PC-9 (cell line): ENCODE data around the gene CPNE9. TPM values are rescaled to one million over a fixed set of nuclear protein-coding genes. Genes with fewer than 3 reads are reported as not detected.

Source experiments
- Bru-seq: library from RNA; stranded (reverse); fragments of 400-500 nt; gene quantifications from one replicate; lab custom pipeline; 2021; lab: Mats Ljungman, UMichigan
- BruChase-seq, 2 experiments: library from RNA; stranded (reverse); fragments of 400-500 nt; gene quantifications; one replicate each; lab custom pipeline; 2021; lab: Mats Ljungman, UMichigan
- BruUV-seq: library from RNA; stranded (reverse); fragments of 400-500 nt; replicated peaks from 2 replicates; lab custom pipeline; 2021; lab: Mats Ljungman, UMichigan
- CTCF ChIA-PET: fragments of 300-600 bp; sonication (Branson Sonifier 250); formaldehyde crosslinking; loops from one replicate; lab custom pipeline; 2022; ENCODE audit warnings: antibody characterized with exemption; lab: Charles Lee
- POLR2A ChIA-PET: fragments of 300-600 bp; sonication (Branson Sonifier 250); formaldehyde crosslinking; loops from one replicate; lab custom pipeline; 2022; ENCODE audit warnings: antibody characterized with exemption; ENCODE audit not compliant: unreplicated experiment; lab: Charles Lee
- DNase-seq, 2 experiments: peaks; one replicate each; pipeline versions ENCODE4 v3.0.0 to v3.0.0-alpha.2; 2015 to 2022; ENCODE audit warnings: mixed read lengths in 1 of 2
- H2AFZ ChIP-seq: fragments of 200-600 bp; sonication (generic); 2 replicates; pipeline ENCODE4 v1.8.1; 2017; ENCODE audit warnings: antibody characterized with exemption
- H3F3A ChIP-seq: fragments of 200-600 bp; sonication (generic); 2 replicates; pipeline ENCODE4 v1.8.1; 2017; ENCODE audit warnings: antibody characterized with exemption, mild to moderate bottlenecking, low read depth; ENCODE audit not compliant: insufficient read depth
- H3K27ac ChIP-seq: fragments of 200-600 bp; sonication (generic); 2 replicates; pipeline ENCODE4 v1.6.1; 2016; ENCODE audit warnings: mixed run types
- H3K27me3 ChIP-seq: fragments of 200-600 bp; sonication (generic); 2 replicates; pipeline ENCODE4 v1.6.1; 2016; ENCODE audit warnings: low read depth, mixed run types; ENCODE audit not compliant: insufficient read depth
- H3K36me3 ChIP-seq: fragments of 200-600 bp; sonication (generic); 2 replicates; pipeline ENCODE4 v1.6.1; 2016; ENCODE audit warnings: low read depth, mixed run types
- H3K4me1 ChIP-seq: fragments of 200-600 bp; sonication (generic); replicated peaks from 2 replicates; pipeline ENCODE4 v1.6.1; 2016; ENCODE audit warnings: mixed run types; ENCODE audit not compliant: insufficient read depth
- H3K4me2 ChIP-seq: fragments of 200-600 bp; sonication (generic); 2 replicates; pipeline ENCODE4 v1.6.1; 2017; ENCODE audit warnings: mixed run types
- H3K4me3 ChIP-seq: fragments of 200-600 bp; sonication (generic); 2 replicates; pipeline ENCODE4 v1.6.1; 2016; ENCODE audit warnings: mixed run types
- H3K79me2 ChIP-seq: fragments of 200-600 bp; sonication (generic); 2 replicates; pipeline ENCODE4 v1.6.1; 2017; ENCODE audit warnings: low read depth, mixed run types
- H3K9me2 ChIP-seq: fragments of 200-600 bp; sonication (generic); 2 replicates; pipeline ENCODE4 v1.8.1; 2017; ENCODE audit warnings: mild to moderate bottlenecking; ENCODE audit not compliant: insufficient read depth
- H3K9me3 ChIP-seq: fragments of 200-600 bp; sonication (generic); 2 replicates; pipeline ENCODE4 v1.8.1; 2016; ENCODE audit warnings: low read depth; ENCODE audit not compliant: insufficient read depth
- H4K20me1 ChIP-seq: fragments of 200-600 bp; sonication (generic); 2 replicates; pipeline ENCODE4 v1.8.1; 2017; ENCODE audit not compliant: insufficient read depth
- CTCF ChIP-seq: fragments of 200-600 bp; sonication (generic); conservative IDR thresholded peaks from 2 replicates; pipeline ENCODE4 v1.6.1; 2017; ENCODE audit warnings: mixed run types, antibody characterized with exemption, mild to moderate bottlenecking, moderate library complexity
- EZH2 ChIP-seq: fragments of 200-600 bp; sonication (generic); IDR thresholded peaks from 2 replicates; pipeline ENCODE4 v1.8.0; 2017; ENCODE audit warnings: antibody characterized with exemption, low read depth
- intact Hi-C: fragments of 100-400 bp; cut with micrococcal nuclease; formaldehyde crosslinking; loops from one replicate; pipeline ENCODE4 v1.10.0; 2022; ENCODE audit not compliant: unreplicated experiment
- long read RNA-seq: library from polyadenylated mRNA; stranded (forward); transcript quantifications from one replicate; pipeline ENCODE4 v2.0.0, GENCODE V29; 2022
- total RNA-seq: library from RNA; stranded (reverse); gene quantifications from 2 replicates; pipeline ENCODE4 v1.2.3, GENCODE V29; 2021

CPNE9 gene
- not detected in 2 replicates for total RNA-seq
- Bru-seq, nascent RNA: percentile 9 among the genes with signal in this experiment
- percentile 3 among the genes with signal in this experiment for BruChase-seq, experiment 1, labeled RNA remaining after a 2-hour chase
- percentile 4 among the genes with signal in this experiment for BruChase-seq, experiment 2, labeled RNA remaining after a 6-hour chase
- long read RNA-seq: 0 reads

- Histone ChIP-seq H3K4me1 (no peaks in the 10 kb centered on the region), H3K36me3 (no peaks in the 10 kb centered on the region), H3K4me2 (no peak within 1 kb of the TSS), H3K9me2 (no peaks in the 10 kb centered on the region), H2AFZ (no peak within 1 kb of the TSS), H3F3A (no peaks in the 10 kb centered on the region), H4K20me1 (no peaks in the 10 kb centered on the region), H3K27me3 (0 out of 2 replicates have a peak, but pooled peaks cover 6% of the 10 kb centered on the region), H3K27ac (no peak within 1 kb of the TSS), H3K9me3 (no peaks in the 10 kb centered on the region), H3K79me2 (no peaks in the 10 kb centered on the region), H3K4me3 (no peak within 1 kb of the TSS)
- intact Hi-C loops: no loop called here
- ChIA-PET CTCF (no interaction called here), POLR2A (no interaction called here)
- TF ChIP-seq CTCF: no peak
- no peak for TF ChIP-seq EZH2
- DNase-seq: no peak
- no TSS peak for BruUV-seq
Observed at GRCh38 chr3:9703736-9704346, at the start of gene CPNE9. CPNE9 (plus strand) TSS chr3:9703833; CDS start chr3:9703997, 164 bp downstream.

GRCh38 chr3:9659849-9660248, 43.8 kb upstream of the CPNE9 start:
- BruUV-seq: no TSS peak
- Histone ChIP-seq H3K27ac (no peak overlapping the region), H3F3A (no peaks in the 10 kb centered on the region), H3K4me1 (no peaks in the 10 kb centered on the region), H3K36me3 (peaks cover 16% of the 10 kb centered on the region), H4K20me1 (no peaks in the 10 kb centered on the region; the same call in none of the 2 replicates), H2AFZ (no peak overlapping the region), H3K9me2 (no peaks in the 10 kb centered on the region), H3K27me3 (no peaks in the 10 kb centered on the region), H3K4me3 (no peak overlapping the region), H3K4me2 (no peak overlapping the region), H3K79me2 (no peaks in the 10 kb centered on the region), H3K9me3 (no peaks in the 10 kb centered on the region)
- POLR2A ChIA-PET: no interaction called here
- DNase-seq: no peak
- intact Hi-C loops: no loop called here
- no peak for TF ChIP-seq EZH2
- TF ChIP-seq CTCF: no peak
- CTCF ChIA-PET: no interaction called here

- POLR2A ChIA-PET: interaction anchor here (0.8 kb wide), 1 partner anchor 1590 kb away, joined by 8 read pairs; no protein-coding TSS in a partner anchor
- CTCF ChIA-PET: no interaction called here
- H3K36me3 ChIP-seq: peaks cover 16% of the 10 kb centered on the region
Observed at GRCh38 chr3:9660972-9661371, 42.7 kb upstream of the CPNE9 start.

More at GRCh38 chr3:9660972-9661371, 42.7 kb upstream of the CPNE9 start:
- H3K79me2 ChIP-seq: no peaks in the 10 kb centered on the region
- no peaks in the 10 kb centered on the region for H3K4me1 ChIP-seq
- DNase-seq: no peak
- no peak overlapping the region for H3K4me3 ChIP-seq
- no peaks in the 10 kb centered on the region for H3F3A ChIP-seq
- no peaks in the 10 kb centered on the region for H3K9me3 ChIP-seq
- intact Hi-C loops: no loop called here
- H3K27me3 ChIP-seq: no peaks in the 10 kb centered on the region
- no peak overlapping the region for H3K4me2 ChIP-seq
- H4K20me1 ChIP-seq: no peaks in the 10 kb centered on the region; the same call in none of the 2 replicates
- BruUV-seq: no TSS peak
- H3K27ac ChIP-seq: no peak overlapping the region
- H3K9me2 ChIP-seq: no peaks in the 10 kb centered on the region
- no peak for TF ChIP-seq EZH2
- no peak for TF ChIP-seq CTCF
- no peak overlapping the region for H2AFZ ChIP-seq
